ENCODE results near the gene ARFIP1. TPM values are rescaled to one million over a fixed set of nuclear protein-coding genes. Genes with fewer than 3 reads are reported as not detected.

ARFIP1 gene
- total RNA-seq, 4 donors from 2014 or later, result 27.3 to 44.0 (median 39.2) TPM

DNA sequence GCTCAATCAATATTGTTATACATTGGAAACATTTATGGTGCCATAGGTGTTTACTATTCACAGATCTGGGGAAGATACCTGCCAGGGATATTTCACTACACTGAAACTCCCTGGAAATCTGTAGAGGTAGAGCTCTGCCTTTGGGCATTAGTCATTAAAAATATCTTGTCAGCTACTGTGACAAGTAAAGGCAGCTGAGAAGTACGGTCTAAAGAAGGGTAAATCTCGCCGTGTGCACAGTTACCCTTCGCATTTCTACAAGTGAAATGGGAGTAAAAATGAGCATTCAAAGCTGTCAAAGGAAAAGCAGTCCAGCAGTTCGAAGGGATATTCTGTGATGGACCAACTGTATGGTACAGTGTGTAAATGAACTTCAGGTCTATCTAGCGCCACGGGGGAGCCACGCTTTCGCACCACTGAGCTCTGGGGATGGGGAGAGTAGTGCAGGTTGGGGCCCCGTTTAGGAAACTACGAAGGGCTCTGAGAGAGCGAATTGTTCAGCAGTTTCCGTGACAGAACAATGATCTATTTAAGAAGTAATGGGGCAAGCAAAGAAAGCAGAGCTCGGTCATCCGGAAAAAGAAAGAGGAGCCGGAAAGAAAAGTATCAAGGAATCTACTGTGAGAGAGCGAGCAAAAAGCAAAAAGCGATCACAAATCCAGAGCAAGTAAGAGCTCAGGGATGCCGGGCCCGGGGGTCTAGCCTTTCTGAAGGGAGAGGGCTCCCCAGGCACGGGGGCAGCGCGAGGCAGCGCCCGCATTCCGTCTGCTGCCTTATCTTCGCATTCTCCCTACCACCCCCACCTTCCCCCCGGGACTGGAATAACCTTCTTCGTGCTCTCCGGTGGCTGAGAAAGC lies 870 bp upstream of the ARFIP1 start:
- Histone ChIP-seq H3K4me3 (peak overlapping the region; percentile 53 to 81 (median 66)), H3K4me1 (peaks cover 0 to 48% (median 14%) of the 10 kb centered on the region in 4 donors), H3K9me3 (no peaks in the 10 kb centered on the region), H3K27me3 (no peaks in the 10 kb centered on the region), H3K36me3 (no peaks in the 10 kb centered on the region), H3K27ac (peak overlapping the region; percentile 80 to 97 (median 92))
- TF ChIP-seq, protein P1, sequence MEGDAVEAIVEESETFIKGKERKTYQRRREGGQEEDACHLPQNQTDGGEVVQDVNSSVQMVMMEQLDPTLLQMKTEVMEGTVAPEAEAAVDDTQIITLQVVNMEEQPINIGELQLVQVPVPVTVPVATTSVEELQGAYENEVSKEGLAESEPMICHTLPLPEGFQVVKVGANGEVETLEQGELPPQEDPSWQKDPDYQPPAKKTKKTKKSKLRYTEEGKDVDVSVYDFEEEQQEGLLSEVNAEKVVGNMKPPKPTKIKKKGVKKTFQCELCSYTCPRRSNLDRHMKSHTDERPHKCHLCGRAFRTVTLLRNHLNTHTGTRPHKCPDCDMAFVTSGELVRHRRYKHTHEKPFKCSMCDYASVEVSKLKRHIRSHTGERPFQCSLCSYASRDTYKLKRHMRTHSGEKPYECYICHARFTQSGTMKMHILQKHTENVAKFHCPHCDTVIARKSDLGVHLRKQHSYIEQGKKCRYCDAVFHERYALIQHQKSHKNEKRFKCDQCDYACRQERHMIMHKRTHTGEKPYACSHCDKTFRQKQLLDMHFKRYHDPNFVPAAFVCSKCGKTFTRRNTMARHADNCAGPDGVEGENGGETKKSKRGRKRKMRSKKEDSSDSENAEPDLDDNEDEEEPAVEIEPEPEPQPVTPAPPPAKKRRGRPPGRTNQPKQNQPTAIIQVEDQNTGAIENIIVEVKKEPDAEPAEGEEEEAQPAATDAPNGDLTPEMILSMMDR (IDR thresholded peaks at IDR 0.05), result no peak
- no peak for TF ChIP-seq POLR2A (IDR thresholded peaks at IDR 0.05)
- TF ChIP-seq EP300 (IDR thresholded peaks at IDR 0.05), result no peak
- 1 to 2% methylated on average over 30 of the region's 30 CpGs for WGBS, 2 donors
- DNase-seq (ENCODE audit: low spot score in 2 of 2), result peak in 1 of 2 donors; percentile 9

GRCh38 chr4:152780267-152780778 lies 569 bp downstream of the ARFIP1 start:
- TF ChIP-seq POLR2A (IDR thresholded peaks at IDR 0.05), result no peak
- TF ChIP-seq EP300 (IDR thresholded peaks at IDR 0.05), result no peak
- TF ChIP-seq, protein P1 (IDR thresholded peaks at IDR 0.05), result no peak
- no peaks in the 10 kb centered on the region for H3K36me3 ChIP-seq
- H3K4me1 ChIP-seq, result peaks cover 0 to 62% (median 18%) of the 10 kb centered on the region in 4 donors

DNA sequence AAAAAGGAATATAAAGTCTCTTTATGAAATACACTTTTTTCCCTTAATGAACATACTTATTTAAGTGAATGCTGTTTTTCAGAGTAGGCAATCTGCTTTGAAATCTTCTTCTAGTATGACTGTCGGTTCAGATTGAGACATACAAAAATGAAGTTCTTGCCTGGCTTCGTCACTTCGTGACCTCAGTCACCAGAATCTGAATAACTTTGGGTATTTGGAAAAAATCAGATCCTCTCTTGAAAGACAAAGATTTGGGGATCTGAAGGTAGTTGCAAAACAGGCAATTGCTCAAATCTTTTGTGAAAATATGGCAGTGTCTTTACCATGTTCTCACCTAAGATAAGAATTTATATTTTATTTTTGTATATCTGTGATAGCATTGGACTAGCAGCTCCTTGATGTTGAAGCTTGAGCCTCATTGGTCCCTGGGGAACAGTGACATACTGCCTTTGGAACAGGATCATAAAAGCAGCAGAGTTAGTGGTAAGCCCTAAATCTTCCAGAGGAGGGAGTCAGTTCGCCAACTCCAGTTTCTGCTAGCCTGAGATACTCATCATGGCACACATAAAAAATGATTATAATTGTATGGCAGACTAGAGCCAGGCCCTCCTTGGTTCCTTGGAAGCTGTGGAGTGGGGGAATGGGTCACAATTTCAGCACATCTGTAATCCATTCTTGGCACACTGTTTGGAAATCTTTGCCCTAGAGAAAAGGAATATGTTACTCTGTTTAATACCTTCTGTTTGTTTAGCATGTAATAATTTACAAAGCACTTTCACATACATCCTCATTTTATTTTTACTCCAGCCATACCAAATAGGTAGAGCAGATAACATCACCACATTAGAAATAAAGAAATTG lies 5.0 kb downstream of the ARFIP1 start:
- no peak for DNase-seq (ENCODE audit: low spot score in 2 of 2)
- WGBS, 2 donors, result 55 to 56% methylated on average over 4 of the region's 4 CpGs
- Histone ChIP-seq H3K9me3 (no peaks in the 10 kb centered on the region), H3K27ac (peak overlapping the region in 2 of 4 donors; percentile 51 to 72), H3K36me3 (no peaks in the 10 kb centered on the region), H3K27me3 (no peaks in the 10 kb centered on the region), H3K4me3 (no peak overlapping the region), H3K4me1 (peaks cover 0 to 73% (median 21%) of the 10 kb centered on the region in 4 donors)
- TF ChIP-seq, protein P1 (IDR thresholded peaks at IDR 0.05), result no peak
- TF ChIP-seq EP300 (IDR thresholded peaks at IDR 0.05) (no peak), POLR2A (IDR thresholded peaks at IDR 0.05) (no peak)

More at GRCh38 chr4:152780267-152780778, 569 bp downstream of the ARFIP1 start:
- Histone ChIP-seq H3K4me3 (peak overlapping the region; percentile 53 to 81 (median 66)), H3K27me3 (no peaks in the 10 kb centered on the region), H3K9me3 (no peaks in the 10 kb centered on the region), H3K27ac (peak overlapping the region; percentile 78 to 97 (median 92))
- DNase-seq (ENCODE audit: low spot score in 2 of 2), result no peak
- 0 to 2% methylated on average over 11 to 14 of the region's 14 CpGs for WGBS, 2 donors

- Histone ChIP-seq H3K4me1 (peaks cover 0 to 78% (median 18%) of the 10 kb centered on the region in 4 donors), H3K36me3 (no peaks in the 10 kb centered on the region), H3K27me3 (no peaks in the 10 kb centered on the region), H3K9me3 (no peaks in the 10 kb centered on the region), H3K4me3 (no peak overlapping the region), H3K27ac (peak overlapping the region in 2 of 4 donors; percentile 51 to 72)
- WGBS, 2 donors, result 29 to 34% methylated on average over 3 of the region's 3 CpGs
- DNase-seq (ENCODE audit: low spot score in 2 of 2), result no peak
- TF ChIP-seq, protein P1 (IDR thresholded peaks at IDR 0.05), result no peak
- no peak for TF ChIP-seq EP300 (IDR thresholded peaks at IDR 0.05)
- TF ChIP-seq POLR2A (IDR thresholded peaks at IDR 0.05), result no peak
Measured at GRCh38 chr4:152785639-152786615, 6.2 kb downstream of the ARFIP1 start.
